ENCODE measurements around the gene MITD1. TPM values are rescaled to one million over a fixed set of nuclear protein-coding genes. Genes with fewer than 3 reads are reported as not detected.

MITD1 gene
- total and polyA plus RNA-seq, 2 of the 13 experiments (the other 11 are each of a cell fraction or from before 2014, with no cell fraction given), result 17.8 to 43.7 TPM

DNA sequence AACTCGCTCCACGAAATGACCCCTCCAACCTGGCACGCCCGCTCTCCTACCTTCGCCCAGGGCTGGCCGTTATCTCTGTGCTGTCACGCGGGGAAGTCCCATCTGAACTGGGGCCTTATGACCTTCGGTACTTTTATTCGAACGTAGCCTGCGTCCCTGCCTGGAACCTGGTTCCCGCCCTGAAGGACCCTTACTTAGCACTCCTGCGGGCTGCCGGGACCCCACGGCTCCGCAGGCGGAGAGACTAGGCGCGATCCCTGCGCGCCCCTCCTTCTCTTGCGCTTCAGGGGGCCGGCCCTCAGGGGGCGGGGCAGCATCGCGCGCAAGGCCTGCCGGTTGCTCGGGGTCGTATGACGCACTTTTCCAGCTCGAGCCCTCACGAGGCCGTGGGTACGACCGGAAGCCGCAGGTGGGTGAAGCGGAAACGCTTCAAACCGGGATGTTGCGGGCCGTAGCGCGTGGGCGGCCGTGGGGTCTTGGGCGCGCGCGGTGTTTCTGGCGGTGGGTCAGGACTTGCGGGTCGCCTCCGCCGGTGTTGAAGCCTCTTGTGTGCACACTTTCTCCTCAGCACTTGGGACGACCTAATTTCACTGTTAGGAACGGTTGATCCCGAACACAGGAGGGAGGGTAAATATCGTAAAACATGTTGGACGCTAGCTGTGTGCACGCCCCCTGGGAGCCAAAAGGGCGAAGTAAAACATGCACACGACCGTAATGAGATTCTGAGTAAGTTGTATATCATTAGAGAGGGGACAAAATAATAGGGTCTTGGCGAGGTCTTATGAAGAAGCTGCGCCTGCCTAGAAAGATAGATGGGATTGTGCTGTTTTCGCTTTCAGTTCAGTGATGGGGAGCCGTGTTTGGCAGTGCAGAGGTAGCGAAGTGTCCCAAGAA, 26.0 kb downstream of the MITD1 start, which contains the start of the genes LIPT1 and TSGA10 (continued):
- TF ChIP-seq, protein P1, sequence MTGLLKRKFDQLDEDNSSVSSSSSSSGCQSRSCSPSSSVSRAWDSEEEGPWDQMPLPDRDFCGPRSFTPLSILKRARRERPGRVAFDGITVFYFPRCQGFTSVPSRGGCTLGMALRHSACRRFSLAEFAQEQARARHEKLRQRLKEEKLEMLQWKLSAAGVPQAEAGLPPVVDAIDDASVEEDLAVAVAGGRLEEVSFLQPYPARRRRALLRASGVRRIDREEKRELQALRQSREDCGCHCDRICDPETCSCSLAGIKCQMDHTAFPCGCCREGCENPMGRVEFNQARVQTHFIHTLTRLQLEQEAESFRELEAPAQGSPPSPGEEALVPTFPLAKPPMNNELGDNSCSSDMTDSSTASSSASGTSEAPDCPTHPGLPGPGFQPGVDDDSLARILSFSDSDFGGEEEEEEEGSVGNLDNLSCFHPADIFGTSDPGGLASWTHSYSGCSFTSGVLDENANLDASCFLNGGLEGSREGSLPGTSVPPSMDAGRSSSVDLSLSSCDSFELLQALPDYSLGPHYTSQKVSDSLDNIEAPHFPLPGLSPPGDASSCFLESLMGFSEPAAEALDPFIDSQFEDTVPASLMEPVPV (CRISPR knock-in tag; IDR thresholded peaks at IDR 0.05), result peak; percentile 100
- TF ChIP-seq RNF2 (conservative IDR thresholded peaks at IDR 0.05; ENCODE audit: low read depth) (peak; percentile 91), SIN3B (IDR thresholded peaks at IDR 0.05; ENCODE audit: low read length) (peak; percentile 55; the same call in 1 of the 2 replicates), NCOA5 (CRISPR knock-in tag; IDR thresholded peaks at IDR 0.05) (no peak), TARDBP (CRISPR knock-in tag; IDR thresholded peaks at IDR 0.05) (peak; percentile 99), TSC22D2 (CRISPR knock-in tag; IDR thresholded peaks at IDR 0.05; ENCODE audit: borderline replicate concordance) (peak; percentile 86; the same call in 1 of the 2 replicates), SIX1 (CRISPR knock-in tag; IDR thresholded peaks at IDR 0.05; ENCODE audit: borderline replicate concordance) (peak; percentile 70), FOSL1 (CRISPR knock-in tag; IDR thresholded peaks at IDR 0.05; ENCODE audit: borderline replicate concordance) (no peak; the same call in 1 of the 2 replicates), ZNF460 (CRISPR knock-in tag; IDR thresholded peaks at IDR 0.05; ENCODE audit: borderline replicate concordance) (no peak; the same call in 1 of the 2 replicates), ZNF337 (CRISPR knock-in tag; IDR thresholded peaks at IDR 0.05; ENCODE audit: borderline replicate concordance, low read depth) (peak; percentile 98), SRSF9 (IDR thresholded peaks at IDR 0.05; ENCODE audit: borderline replicate concordance, insufficient read depth, low read depth, low read length, poor library complexity, severe bottlenecking) (no peak), ZNF614 (CRISPR knock-in tag; IDR thresholded peaks at IDR 0.05; ENCODE audit: borderline replicate concordance) (peak; percentile 95; the same call in 1 of the 2 replicates), POLR2AphosphoS5 (IDR thresholded peaks at IDR 0.05; ENCODE audit: low read depth, low read length) (peak; percentile 96), MTF2 (CRISPR knock-in tag; IDR thresholded peaks at IDR 0.05; ENCODE audit: borderline replicate concordance) (no peak), ZNF550 (CRISPR knock-in tag; IDR thresholded peaks at IDR 0.05; ENCODE audit: borderline replicate concordance) (0 out of 2 replicates have a peak, but pooled peaks have one; percentile 79), ZNF891 (CRISPR knock-in tag; IDR thresholded peaks at IDR 0.05) (peak; percentile 97)
- TF ChIP-seq, protein P2, sequence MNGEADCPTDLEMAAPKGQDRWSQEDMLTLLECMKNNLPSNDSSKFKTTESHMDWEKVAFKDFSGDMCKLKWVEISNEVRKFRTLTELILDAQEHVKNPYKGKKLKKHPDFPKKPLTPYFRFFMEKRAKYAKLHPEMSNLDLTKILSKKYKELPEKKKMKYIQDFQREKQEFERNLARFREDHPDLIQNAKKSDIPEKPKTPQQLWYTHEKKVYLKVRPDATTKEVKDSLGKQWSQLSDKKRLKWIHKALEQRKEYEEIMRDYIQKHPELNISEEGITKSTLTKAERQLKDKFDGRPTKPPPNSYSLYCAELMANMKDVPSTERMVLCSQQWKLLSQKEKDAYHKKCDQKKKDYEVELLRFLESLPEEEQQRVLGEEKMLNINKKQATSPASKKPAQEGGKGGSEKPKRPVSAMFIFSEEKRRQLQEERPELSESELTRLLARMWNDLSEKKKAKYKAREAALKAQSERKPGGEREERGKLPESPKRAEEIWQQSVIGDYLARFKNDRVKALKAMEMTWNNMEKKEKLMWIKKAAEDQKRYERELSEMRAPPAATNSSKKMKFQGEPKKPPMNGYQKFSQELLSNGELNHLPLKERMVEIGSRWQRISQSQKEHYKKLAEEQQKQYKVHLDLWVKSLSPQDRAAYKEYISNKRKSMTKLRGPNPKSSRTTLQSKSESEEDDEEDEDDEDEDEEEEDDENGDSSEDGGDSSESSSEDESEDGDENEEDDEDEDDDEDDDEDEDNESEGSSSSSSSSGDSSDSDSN (CRISPR knock-in tag; IDR thresholded peaks at IDR 0.05), result peak; percentile 90
- TF ChIP-seq, protein P3, sequence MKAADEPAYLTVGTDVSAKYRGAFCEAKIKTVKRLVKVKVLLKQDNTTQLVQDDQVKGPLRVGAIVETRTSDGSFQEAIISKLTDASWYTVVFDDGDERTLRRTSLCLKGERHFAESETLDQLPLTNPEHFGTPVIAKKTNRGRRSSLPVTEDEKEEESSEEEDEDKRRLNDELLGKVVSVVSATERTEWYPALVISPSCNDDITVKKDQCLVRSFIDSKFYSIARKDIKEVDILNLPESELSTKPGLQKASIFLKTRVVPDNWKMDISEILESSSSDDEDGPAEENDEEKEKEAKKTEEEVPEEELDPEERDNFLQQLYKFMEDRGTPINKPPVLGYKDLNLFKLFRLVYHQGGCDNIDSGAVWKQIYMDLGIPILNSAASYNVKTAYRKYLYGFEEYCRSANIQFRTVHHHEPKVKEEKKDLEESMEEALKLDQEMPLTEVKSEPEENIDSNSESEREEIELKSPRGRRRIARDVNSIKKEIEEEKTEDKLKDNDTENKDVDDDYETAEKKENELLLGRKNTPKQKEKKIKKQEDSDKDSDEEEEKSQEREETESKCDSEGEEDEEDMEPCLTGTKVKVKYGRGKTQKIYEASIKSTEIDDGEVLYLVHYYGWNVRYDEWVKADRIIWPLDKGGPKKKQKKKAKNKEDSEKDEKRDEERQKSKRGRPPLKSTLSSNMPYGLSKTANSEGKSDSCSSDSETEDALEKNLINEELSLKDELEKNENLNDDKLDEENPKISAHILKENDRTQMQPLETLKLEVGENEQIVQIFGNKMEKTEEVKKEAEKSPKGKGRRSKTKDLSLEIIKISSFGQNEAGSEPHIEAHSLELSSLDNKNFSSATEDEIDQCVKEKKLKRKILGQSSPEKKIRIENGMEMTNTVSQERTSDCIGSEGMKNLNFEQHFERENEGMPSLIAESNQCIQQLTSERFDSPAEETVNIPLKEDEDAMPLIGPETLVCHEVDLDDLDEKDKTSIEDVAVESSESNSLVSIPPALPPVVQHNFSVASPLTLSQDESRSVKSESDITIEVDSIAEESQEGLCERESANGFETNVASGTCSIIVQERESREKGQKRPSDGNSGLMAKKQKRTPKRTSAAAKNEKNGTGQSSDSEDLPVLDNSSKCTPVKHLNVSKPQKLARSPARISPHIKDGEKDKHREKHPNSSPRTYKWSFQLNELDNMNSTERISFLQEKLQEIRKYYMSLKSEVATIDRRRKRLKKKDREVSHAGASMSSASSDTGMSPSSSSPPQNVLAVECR (CRISPR knock-in tag; IDR thresholded peaks at IDR 0.05; ENCODE audit: borderline replicate concordance), result peak; percentile 98
- TF ChIP-seq, protein P4, sequence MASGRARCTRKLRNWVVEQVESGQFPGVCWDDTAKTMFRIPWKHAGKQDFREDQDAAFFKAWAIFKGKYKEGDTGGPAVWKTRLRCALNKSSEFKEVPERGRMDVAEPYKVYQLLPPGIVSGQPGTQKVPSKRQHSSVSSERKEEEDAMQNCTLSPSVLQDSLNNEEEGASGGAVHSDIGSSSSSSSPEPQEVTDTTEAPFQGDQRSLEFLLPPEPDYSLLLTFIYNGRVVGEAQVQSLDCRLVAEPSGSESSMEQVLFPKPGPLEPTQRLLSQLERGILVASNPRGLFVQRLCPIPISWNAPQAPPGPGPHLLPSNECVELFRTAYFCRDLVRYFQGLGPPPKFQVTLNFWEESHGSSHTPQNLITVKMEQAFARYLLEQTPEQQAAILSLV (CRISPR knock-in tag; IDR thresholded peaks at IDR 0.05; ENCODE audit: borderline replicate concordance), result peak; percentile 97

Measured in HepG2 (cell line).